ENCODE measurements around the gene GCH1.

DNA sequence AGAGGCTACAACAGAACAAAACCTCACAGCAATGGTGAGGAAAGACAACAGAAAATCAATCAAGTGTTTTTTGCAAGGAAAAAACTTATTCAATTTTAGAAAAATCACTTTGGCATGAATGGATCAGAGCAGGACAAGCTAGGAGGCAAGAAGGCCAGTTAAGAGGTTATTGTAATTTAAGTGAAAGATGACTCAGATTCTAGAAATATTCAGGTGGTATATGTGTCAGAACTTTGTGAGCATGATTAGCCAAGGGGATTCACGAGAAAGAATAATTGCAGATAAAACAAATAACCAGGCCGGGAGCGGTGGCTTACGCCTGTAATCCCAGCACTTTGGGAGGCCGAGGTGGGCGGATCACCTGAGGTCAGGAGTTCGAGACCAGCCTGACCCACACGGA is 12.7 kb downstream of the GCH1 start:
- TF ChIP-seq CTCF (IDR thresholded peaks at IDR 0.05), result no peak
- TF ChIP-seq EZH2 (IDR thresholded peaks at IDR 0.05), result no peak
